ENCODE results near the gene CD48.

Gene CD48

DNA sequence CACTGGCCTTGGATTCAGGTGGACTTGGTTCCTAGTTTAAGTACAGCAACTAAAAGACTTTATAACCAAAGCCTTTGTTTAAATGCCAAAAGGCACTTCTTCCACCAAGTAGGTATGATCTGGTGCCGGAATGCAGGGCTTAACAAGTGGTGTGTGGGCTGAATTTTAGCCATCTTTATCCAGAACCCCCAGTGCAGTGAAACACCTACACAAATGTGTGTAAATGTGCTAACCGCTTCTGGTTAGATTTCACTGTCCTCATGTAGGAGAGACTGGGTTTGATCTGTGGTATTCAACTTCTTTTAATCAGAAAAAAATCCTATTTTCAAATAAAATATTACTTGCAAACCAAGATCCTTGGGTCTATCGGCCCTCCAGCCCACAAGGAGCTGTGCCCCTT lies 75.1 kb downstream of the CD48 start:
- H3K9me3 ChIP-seq (ENCODE audit: control insufficient read depth, low read depth, low read length): no peaks in the 10 kb centered on the region
- no peak overlapping the region for H3K9ac ChIP-seq (ENCODE audit: low read length)
- H3K4me1 ChIP-seq (ENCODE audit: control insufficient read depth, low read depth, low read length): peaks cover 3% of the 10 kb centered on the region
- no peaks in the 10 kb centered on the region for H3K27me3 ChIP-seq (ENCODE audit: control insufficient read depth, insufficient read depth, low read length)
- no peak overlapping the region for H3K4me3 ChIP-seq (ENCODE audit: low read length)
- no peaks in the 10 kb centered on the region for H3K36me3 ChIP-seq (ENCODE audit: control insufficient read depth, low read depth, low read length)
- no peak overlapping the region for H3K27ac ChIP-seq (ENCODE audit: low read length)

- H3K9ac ChIP-seq (ENCODE audit: low read length): no peak overlapping the region
- peaks cover 3% of the 10 kb centered on the region for H3K4me1 ChIP-seq (ENCODE audit: control insufficient read depth, low read depth, low read length)
- H3K9me3 ChIP-seq (ENCODE audit: control insufficient read depth, low read depth, low read length): no peaks in the 10 kb centered on the region
- H3K27me3 ChIP-seq (ENCODE audit: control insufficient read depth, insufficient read depth, low read length): no peaks in the 10 kb centered on the region
- no peak overlapping the region for H3K4me3 ChIP-seq (ENCODE audit: low read length)
- no peaks in the 10 kb centered on the region for H3K36me3 ChIP-seq (ENCODE audit: control insufficient read depth, low read depth, low read length)
- H3K27ac ChIP-seq (ENCODE audit: low read length): no peak overlapping the region
Observed at GRCh38 chr1:160636076-160636475, 75.5 kb downstream of the CD48 start.

DNA sequence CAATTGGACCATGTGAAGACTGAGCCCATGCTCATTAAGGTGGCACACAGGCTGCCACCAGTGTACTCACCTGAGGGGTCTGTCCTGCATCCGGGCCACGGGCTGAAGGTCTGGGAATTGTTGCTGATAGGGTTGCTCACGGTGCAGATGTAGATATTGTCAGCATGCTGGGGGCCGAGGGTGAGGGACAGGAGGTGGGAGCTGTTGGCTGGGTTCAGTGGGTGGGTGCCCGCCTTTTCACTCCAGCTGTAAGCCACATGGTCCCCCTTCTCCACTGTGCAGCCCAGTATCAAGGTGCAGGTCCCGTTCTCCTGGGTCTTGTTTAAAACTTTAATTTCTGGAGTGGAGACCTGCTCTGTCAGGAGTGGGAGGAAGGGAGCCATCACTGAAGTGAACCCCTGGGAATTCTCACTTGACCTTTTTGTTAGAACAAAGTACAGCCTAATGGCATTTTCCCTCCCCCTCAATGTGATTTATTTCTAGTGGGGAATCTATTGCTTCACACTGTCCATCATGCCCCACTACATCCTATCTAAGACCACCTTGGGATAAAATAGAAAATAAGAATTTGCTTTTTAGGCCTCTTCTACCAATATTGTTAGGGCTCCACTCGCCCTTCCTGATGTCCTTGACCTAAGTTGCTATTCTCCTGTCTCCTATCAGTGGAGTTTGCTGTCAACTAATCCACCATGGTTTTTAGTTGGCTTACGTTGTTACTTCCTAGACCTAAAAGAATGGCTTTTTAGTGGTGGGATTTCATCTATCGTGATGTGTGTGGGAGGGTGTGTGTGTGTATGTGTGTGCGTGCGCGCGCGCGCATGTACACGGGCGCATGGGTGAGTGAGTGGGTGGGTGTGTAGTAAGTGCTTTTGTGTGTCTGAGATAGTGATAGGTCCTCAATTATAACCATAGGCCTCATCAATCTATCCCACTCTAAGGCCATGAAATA lies 76.8 kb downstream of the CD48 start:
- Histone ChIP-seq H3K9me3 (ENCODE audit: control insufficient read depth, low read depth, low read length) (no peaks in the 10 kb centered on the region), H3K9ac (ENCODE audit: low read length) (no peak overlapping the region), H3K36me3 (ENCODE audit: control insufficient read depth, low read depth, low read length) (no peaks in the 10 kb centered on the region), H3K4me3 (ENCODE audit: low read length) (no peak overlapping the region), H3K27ac (ENCODE audit: low read length) (no peak overlapping the region), H3K4me1 (ENCODE audit: control insufficient read depth, low read depth, low read length) (peaks cover 3% of the 10 kb centered on the region), H3K27me3 (ENCODE audit: control insufficient read depth, insufficient read depth, low read length) (no peaks in the 10 kb centered on the region)

GRCh38 chr1:160633330-160633903 lies 78.2 kb downstream of the CD48 start:
- Histone ChIP-seq H3K4me1 (ENCODE audit: control insufficient read depth, low read depth, low read length) (peaks cover 3% of the 10 kb centered on the region), H3K36me3 (ENCODE audit: control insufficient read depth, low read depth, low read length) (no peaks in the 10 kb centered on the region), H3K27ac (ENCODE audit: low read length) (no peak overlapping the region), H3K27me3 (ENCODE audit: control insufficient read depth, insufficient read depth, low read length) (no peaks in the 10 kb centered on the region), H3K9me3 (ENCODE audit: control insufficient read depth, low read depth, low read length) (no peaks in the 10 kb centered on the region), H3K9ac (ENCODE audit: low read length) (no peak overlapping the region), H3K4me3 (ENCODE audit: low read length) (no peak overlapping the region)

DNA sequence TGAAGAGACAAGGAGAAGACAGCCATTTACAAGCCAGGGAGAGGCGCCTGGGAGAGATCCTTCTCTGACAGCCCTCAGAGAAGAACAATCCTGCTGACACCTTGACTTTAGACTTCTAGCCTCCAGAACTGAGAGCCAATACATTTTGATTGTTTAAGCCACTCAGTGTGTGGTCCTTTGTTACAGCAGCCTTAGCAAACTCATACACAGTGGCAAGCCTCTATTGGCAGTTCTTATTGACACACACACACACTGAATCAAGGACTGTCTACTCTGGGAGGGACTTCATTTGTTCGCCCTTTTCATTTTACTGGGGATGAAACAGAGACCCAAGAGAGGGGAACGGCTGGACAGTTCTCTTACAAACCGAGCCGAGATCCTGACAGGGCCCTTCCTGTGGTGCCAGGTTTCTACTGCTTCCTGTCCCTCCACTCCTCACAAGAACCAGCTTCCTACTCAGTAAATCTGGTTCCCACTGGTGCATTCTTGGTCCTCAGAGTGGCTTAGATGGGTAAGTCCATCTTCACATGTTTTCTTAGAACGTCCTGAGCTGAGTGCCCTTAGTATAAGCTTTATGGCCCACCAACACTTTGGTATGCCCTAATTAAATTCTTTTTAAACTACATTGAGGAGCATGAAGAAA lies 79.5 kb downstream of the CD48 start:
- no peak overlapping the region for H3K4me3 ChIP-seq (ENCODE audit: low read length)
- H3K27ac ChIP-seq (ENCODE audit: low read length): no peak overlapping the region
- no peaks in the 10 kb centered on the region for H3K9me3 ChIP-seq (ENCODE audit: control insufficient read depth, low read depth, low read length)
- H3K36me3 ChIP-seq (ENCODE audit: control insufficient read depth, low read depth, low read length): no peaks in the 10 kb centered on the region
- H3K9ac ChIP-seq (ENCODE audit: low read length): no peak overlapping the region
- no peaks in the 10 kb centered on the region for H3K4me1 ChIP-seq (ENCODE audit: control insufficient read depth, low read depth, low read length)
- H3K27me3 ChIP-seq (ENCODE audit: control insufficient read depth, insufficient read depth, low read length): no peaks in the 10 kb centered on the region

DNA sequence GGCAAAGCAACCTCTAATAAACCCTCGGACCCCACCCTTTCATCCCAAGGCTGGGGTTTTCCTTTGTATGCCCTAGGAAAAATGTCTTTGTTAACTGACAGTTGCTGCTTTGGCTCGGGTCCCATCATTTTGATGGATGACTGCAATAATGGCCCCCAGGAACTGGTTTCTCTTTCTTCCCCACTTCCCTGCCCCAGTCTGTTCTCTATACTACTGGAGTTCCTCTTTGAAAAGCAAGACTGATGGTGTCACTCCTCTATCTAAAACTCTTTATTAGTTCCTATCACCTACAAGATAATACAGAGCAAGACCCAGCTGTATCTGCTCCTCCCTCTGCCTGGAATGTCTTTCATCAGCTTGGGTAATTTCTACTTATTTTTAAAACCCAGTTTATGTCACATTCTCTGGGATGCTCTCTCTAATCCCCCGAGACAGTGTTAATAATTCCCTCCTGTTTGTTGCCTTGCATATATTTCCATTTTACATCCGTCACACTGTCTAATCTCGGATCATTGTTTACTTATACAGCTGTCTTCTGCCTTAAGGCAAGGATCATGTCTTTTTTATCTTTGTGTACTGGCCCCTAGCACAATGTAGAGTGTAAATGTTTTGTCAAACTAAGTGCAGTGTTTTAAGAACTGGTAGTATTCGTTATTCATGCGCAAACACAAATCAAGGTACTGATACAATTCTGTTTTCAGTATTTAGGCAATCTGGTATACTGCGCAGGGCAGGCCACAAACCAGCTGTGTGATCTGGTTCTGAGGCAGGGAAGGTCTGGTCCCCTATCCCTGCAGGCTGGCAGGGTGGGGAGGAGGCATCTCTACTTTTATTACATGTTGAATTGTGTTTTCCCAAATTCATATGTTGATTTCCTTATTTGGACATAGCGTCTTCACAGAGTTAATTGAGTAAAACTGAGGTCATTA lies 80.8 kb downstream of the CD48 start:
- H3K27me3 ChIP-seq (ENCODE audit: control insufficient read depth, insufficient read depth, low read length): no peaks in the 10 kb centered on the region
- no peak overlapping the region for H3K4me3 ChIP-seq (ENCODE audit: low read length)
- no peaks in the 10 kb centered on the region for H3K9me3 ChIP-seq (ENCODE audit: control insufficient read depth, low read depth, low read length)
- no peaks in the 10 kb centered on the region for H3K36me3 ChIP-seq (ENCODE audit: control insufficient read depth, low read depth, low read length)
- H3K4me1 ChIP-seq (ENCODE audit: control insufficient read depth, low read depth, low read length): no peaks in the 10 kb centered on the region
- H3K9ac ChIP-seq (ENCODE audit: low read length): no peak overlapping the region
- H3K27ac ChIP-seq (ENCODE audit: low read length): no peak overlapping the region

GRCh38 chr1:160629286-160630210 lies 82.1 kb downstream of the CD48 start:
- Histone ChIP-seq H3K27ac (ENCODE audit: low read length) (no peak overlapping the region), H3K4me3 (ENCODE audit: low read length) (no peak overlapping the region), H3K9me3 (ENCODE audit: control insufficient read depth, low read depth, low read length) (no peaks in the 10 kb centered on the region), H3K36me3 (ENCODE audit: control insufficient read depth, low read depth, low read length) (no peaks in the 10 kb centered on the region), H3K27me3 (ENCODE audit: control insufficient read depth, insufficient read depth, low read length) (no peaks in the 10 kb centered on the region), H3K4me1 (ENCODE audit: control insufficient read depth, low read depth, low read length) (no peaks in the 10 kb centered on the region), H3K9ac (ENCODE audit: low read length) (no peak overlapping the region)

- H3K36me3 ChIP-seq (ENCODE audit: control insufficient read depth, low read depth, low read length): no peaks in the 10 kb centered on the region
- no peak overlapping the region for H3K27ac ChIP-seq (ENCODE audit: low read length)
- H3K9me3 ChIP-seq (ENCODE audit: control insufficient read depth, low read depth, low read length): no peaks in the 10 kb centered on the region
- no peak overlapping the region for H3K4me3 ChIP-seq (ENCODE audit: low read length)
- no peaks in the 10 kb centered on the region for H3K4me1 ChIP-seq (ENCODE audit: control insufficient read depth, low read depth, low read length)
- H3K9ac ChIP-seq (ENCODE audit: low read length): no peak overlapping the region
- no peaks in the 10 kb centered on the region for H3K27me3 ChIP-seq (ENCODE audit: control insufficient read depth, insufficient read depth, low read length)
Observed at GRCh38 chr1:160628799-160629263, 82.8 kb downstream of the CD48 start.

Measured in iPS-18a (cell line).